Regular cardiac myocyte (primary cell): Measurements from ENCODE around the gene LYSMD2. TPM values are rescaled to one million over a fixed set of nuclear protein-coding genes. Genes with fewer than 3 reads are reported as not detected.

Experiments used
- total RNA-seq: library from RNA; depleted of rRNA; stranded (reverse); fragments of >200 nt; gene quantifications from 2 replicates; pipeline ENCODE4 v1.2.3, GENCODE V29; 2014

The LYSMD2 gene, protein sequence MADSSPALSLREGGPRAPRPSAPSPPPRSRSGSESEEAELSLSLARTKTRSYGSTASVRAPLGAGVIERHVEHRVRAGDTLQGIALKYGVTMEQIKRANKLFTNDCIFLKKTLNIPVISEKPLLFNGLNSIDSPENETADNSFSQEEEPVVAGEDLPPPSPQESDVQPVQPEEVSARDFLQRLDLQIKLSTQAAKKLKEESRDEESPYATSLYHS
- total RNA-seq = 5.6 and 6.2 TPM in 2 replicates

GRCh38 chr15:51737522-51738305 lies at the start of gene LYSMD2:
TSS of gene LYSMD2 (minus strand) at chr15:51737655. CDS start at chr15:51737622, 33 bp downstream.

GRCh38 chr15:51750792-51751696 lies 13.6 kb upstream of the LYSMD2 start, which contains the start of gene TMOD2:
TSS of gene TMOD2 (plus strand) at chr15:51751597. CDS start at chr15:51766442, 14,845 bp downstream.

GRCh38 chr15:51681303-51681963 lies 56.0 kb downstream of the LYSMD2 start, which contains the start of gene SCG3:
TSS of gene SCG3 (plus strand) at chr15:51681503. CDS start at chr15:51681756, 253 bp downstream.

Other genes starting within 250 kb of the LYSMD2 start
- 11.7 and 28.5 TPM in 2 replicates for gene DMXL2, start 114.9 kb downstream of the LYSMD2 start, total RNA-seq
- gene SCG3, start 56.2 kb downstream of the LYSMD2 start, total RNA-seq = not detected in 2 replicates
- gene TMOD2, start 13.9 kb upstream of the LYSMD2 start, total RNA-seq = 4.4 and 7.9 TPM in 2 replicates
- 42.6 and 46.4 TPM in 2 replicates for gene TMOD3, start 92.0 kb upstream of the LYSMD2 start, total RNA-seq
- 28.2 and 40.3 TPM in 2 replicates for gene LEO1, start 234.1 kb upstream of the LYSMD2 start, total RNA-seq